Measurements from ENCODE around the gene FMN2.

The FMN2 gene

GRCh38 chr1:240164742-240165141, 73.1 kb downstream of the FMN2 start:
- no peak for DNase-seq (ENCODE audit: low spot score)
- no peak for TF ChIP-seq CTCF (IDR thresholded peaks at IDR 0.05; ENCODE audit: extremely low read depth, insufficient read depth, missing control alignments)
- in situ Hi-C loops (cut with MboI; ENCODE audit: low pct_unique_long_range_greater_than_20kb, low sequenced_read_pairs, unreplicated experiment): no loop called here

GRCh38 chr1:240169188-240169587, 77.5 kb downstream of the FMN2 start:
- TF ChIP-seq CTCF (IDR thresholded peaks at IDR 0.05; ENCODE audit: extremely low read depth, insufficient read depth, missing control alignments): no peak
- DNase-seq (ENCODE audit: low spot score): no peak
- in situ Hi-C loops (cut with MboI; ENCODE audit: low pct_unique_long_range_greater_than_20kb, low sequenced_read_pairs, unreplicated experiment): no loop called here

- TF ChIP-seq CTCF (IDR thresholded peaks at IDR 0.05; ENCODE audit: extremely low read depth, insufficient read depth, missing control alignments): no peak
- in situ Hi-C loops (cut with MboI; ENCODE audit: low pct_unique_long_range_greater_than_20kb, low sequenced_read_pairs, unreplicated experiment): no loop called here
- DNase-seq (ENCODE audit: low spot score): no peak
Measured at GRCh38 chr1:240170266-240170665, 78.6 kb downstream of the FMN2 start.

GRCh38 chr1:240170806-240171205, 79.1 kb downstream of the FMN2 start:
- no peak for DNase-seq (ENCODE audit: low spot score)
- no peak for TF ChIP-seq CTCF (IDR thresholded peaks at IDR 0.05; ENCODE audit: extremely low read depth, insufficient read depth, missing control alignments)
- in situ Hi-C loops (cut with MboI; ENCODE audit: low pct_unique_long_range_greater_than_20kb, low sequenced_read_pairs, unreplicated experiment): no loop called here

GRCh38 chr1:240171907-240172306, 80.2 kb downstream of the FMN2 start:
- no peak for DNase-seq (ENCODE audit: low spot score)
- TF ChIP-seq CTCF (IDR thresholded peaks at IDR 0.05; ENCODE audit: extremely low read depth, insufficient read depth, missing control alignments): no peak
- in situ Hi-C loops (cut with MboI; ENCODE audit: low pct_unique_long_range_greater_than_20kb, low sequenced_read_pairs, unreplicated experiment): no loop called here

GRCh38 chr1:240173836-240174235, 82.2 kb downstream of the FMN2 start:
- TF ChIP-seq CTCF (IDR thresholded peaks at IDR 0.05; ENCODE audit: extremely low read depth, insufficient read depth, missing control alignments): no peak
- in situ Hi-C loops (cut with MboI; ENCODE audit: low pct_unique_long_range_greater_than_20kb, low sequenced_read_pairs, unreplicated experiment): no loop called here
- DNase-seq (ENCODE audit: low spot score): no peak

- no peak for DNase-seq (ENCODE audit: low spot score)
- TF ChIP-seq CTCF (IDR thresholded peaks at IDR 0.05; ENCODE audit: extremely low read depth, insufficient read depth, missing control alignments): no peak
- in situ Hi-C loops (cut with MboI; ENCODE audit: low pct_unique_long_range_greater_than_20kb, low sequenced_read_pairs, unreplicated experiment): no loop called here
Measured at GRCh38 chr1:240174734-240175133, 83.1 kb downstream of the FMN2 start.
